ENCODE measurements around the gene TXNRD2.
A peak's percentile ranks its signal among the peaks of the same experiment; 100 is the strongest.

The TXNRD2 gene

DNA sequence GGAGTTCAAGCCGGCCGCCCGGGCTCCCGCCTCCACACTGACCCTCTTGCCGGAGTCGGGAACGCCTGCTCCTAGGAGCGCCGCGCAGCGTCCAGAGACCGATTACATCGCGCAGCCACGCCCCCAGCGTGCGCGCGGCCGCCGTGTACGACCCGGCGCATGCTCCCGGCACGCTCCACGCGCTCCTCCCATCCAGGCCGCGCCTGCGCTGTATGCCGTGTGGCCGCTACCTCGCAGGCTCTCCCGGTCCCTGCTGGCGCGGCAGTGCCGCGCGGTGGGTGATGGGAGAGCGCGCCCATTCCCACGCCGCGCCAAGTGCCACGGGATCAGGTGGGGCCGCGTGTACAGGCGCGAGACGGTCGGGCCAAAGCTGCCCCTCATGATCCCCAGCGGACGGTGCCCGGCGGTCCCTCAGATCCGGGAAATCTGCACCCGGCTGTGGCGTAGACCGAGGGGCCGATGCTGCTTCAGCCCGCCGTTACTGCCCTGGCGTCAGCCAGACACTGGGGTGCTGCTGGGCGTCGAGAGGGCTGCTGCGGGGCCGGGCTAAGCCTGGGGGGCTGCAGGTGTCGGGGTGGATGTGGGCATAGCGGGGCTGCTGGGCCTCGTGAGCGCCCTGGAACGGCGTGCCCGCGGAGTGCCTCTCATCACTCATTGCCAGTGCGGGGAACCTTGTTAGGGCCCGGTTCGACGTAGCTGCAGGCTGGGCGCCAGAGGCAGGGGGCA lies 86.7 kb downstream of the TXNRD2 start, which contains the start of the genes GNB1L and RTL10:
GNB1L (minus strand) TSS at position 97 of the 726 bp plus-strand sequence. CDS start 33,519 bp downstream, outside the sequence.
RTL10 (minus strand) TSS at position 97 of the 726 bp plus-strand sequence. CDS start 2,613 bp downstream, outside the sequence.
- peak; percentile 53 for DNase-seq

- no peak for DNase-seq
Observed at GRCh38 chr22:19853879-19854777, 87.5 kb downstream of the TXNRD2 start.

DNA sequence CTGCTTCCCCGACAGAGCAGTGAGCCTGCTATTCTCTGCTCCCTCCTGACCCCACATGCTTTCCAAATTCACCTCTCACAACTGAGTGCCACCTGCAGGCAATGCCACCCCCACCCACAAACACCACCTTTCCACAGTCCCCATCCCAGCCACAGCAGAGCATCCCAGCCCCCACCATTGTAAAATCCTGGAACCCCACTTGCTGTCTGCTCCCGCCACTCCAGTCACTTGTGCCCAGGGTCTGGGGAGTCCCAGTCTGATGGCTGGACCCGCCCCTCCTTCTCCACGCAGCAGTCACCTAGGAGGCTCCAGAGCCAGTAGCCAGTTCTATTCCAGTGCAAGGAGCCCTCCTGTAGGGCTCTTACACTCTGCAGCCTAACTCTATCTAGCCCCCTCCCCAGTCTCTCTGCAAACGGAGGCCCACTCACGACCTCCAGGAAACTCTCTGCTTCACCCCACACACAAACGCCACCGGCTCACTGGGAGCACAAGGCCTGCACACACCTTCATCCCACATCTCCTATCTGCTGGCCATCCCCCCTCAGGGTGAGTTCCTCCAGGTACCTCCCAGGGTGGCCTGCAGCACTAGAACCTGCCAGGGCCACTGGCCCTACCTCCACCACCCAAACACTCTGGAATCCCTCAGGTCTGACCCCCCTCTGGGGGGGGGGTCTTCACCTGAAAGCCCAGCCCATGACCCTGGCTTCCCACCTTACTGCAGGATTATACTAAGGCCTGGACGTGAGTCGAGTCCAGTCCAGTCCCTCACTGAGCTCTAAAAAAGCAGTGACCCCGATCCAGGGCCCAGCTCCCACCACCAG lies 88.3 kb downstream of the TXNRD2 start:
- DNase-seq, result no peak

DNA sequence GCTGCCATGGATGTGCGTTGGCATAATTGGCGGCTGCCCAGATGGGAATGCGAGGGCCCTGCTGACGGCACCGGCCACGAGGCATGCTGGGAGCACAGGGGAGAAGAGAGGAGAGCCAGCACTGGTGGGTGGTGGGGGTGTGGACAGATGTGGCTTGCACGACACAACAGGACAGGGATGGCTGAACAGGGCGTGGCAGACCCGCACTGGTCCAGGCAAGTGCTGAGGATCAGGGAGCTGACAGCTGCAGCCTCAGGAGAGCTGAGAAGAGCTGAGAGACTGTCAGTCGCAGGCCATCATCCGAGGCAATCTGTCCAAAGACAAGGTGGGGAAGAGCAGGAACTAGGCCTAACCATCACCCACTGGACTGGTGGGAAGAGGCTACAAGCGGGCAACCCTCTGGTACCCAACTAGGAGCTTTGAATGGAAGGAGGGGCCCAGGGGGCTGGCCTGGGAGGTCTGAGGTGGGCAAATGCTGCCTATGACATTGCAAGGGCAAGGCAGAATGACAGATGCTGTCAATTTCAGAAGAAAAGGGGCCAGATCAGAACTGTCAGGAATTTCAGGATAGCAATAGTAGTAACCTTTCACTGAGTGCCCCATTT lies 89.3 kb downstream of the TXNRD2 start:
- DNase-seq, result no peak

- DNase-seq, result peak; percentile 30
Observed at GRCh38 chr22:19851291-19852176, 90.1 kb downstream of the TXNRD2 start.

DNA sequence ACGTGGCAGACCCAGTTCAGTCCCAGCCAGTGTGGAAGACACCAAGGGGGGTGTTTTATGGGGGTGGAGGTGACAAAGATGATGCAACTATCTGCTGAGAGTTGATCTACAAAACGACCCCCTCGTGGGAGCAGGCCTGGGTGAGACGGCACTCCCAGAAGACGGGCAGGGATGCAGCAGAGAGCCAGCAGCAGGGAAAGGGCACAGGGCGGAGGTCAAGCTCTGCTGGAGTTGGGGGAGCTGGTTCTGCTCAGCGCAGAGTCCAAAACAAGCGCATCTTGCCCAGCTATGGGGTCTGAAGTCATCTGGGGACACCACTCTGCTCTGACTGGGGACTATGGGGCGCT lies 90.9 kb downstream of the TXNRD2 start:
- no peak for DNase-seq

GRCh38 chr22:19849835-19850762 lies 91.5 kb downstream of the TXNRD2 start:
- DNase-seq, result peak; percentile 45

GRCh38 chr22:19848298-19849224 lies 93.1 kb downstream of the TXNRD2 start:
- DNase-seq, result no peak

- no peak for DNase-seq
Observed at GRCh38 chr22:19847345-19847632, 94.3 kb downstream of the TXNRD2 start.

DNA sequence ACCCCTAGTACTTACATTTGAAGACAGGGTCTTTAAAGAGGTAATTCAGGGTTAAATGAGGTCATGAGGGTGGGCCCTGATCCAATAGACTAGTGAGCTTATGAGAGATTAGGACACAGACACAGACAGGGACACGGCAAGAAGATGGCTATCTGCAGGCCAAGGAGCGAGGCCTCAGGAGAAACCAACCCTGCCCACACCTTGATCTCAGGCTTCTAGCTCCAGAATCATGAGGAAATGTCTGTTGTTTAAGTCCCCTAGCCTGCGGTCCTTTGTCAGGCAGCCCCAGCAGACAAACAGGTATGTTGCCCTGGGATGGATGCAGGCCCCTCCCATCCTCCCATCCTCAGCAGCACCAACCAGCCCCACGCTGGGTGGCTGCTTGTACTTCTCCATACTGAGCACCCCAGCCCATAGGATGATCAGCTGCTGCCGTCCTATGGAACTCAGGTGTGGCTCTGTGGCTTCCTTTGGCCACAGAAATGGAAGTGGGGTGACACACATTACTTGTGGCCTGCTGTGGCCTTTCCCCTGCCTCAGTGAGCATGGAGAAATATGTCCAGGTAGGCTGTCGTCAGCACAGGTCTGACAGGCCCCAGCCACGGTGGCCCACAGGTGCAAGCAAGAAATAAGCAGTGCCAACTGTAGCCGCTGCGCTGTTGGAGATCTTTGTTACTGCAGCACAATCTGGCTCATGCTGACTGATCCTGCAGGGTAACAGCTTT lies 94.8 kb downstream of the TXNRD2 start:
- DNase-seq, result no peak

DNA sequence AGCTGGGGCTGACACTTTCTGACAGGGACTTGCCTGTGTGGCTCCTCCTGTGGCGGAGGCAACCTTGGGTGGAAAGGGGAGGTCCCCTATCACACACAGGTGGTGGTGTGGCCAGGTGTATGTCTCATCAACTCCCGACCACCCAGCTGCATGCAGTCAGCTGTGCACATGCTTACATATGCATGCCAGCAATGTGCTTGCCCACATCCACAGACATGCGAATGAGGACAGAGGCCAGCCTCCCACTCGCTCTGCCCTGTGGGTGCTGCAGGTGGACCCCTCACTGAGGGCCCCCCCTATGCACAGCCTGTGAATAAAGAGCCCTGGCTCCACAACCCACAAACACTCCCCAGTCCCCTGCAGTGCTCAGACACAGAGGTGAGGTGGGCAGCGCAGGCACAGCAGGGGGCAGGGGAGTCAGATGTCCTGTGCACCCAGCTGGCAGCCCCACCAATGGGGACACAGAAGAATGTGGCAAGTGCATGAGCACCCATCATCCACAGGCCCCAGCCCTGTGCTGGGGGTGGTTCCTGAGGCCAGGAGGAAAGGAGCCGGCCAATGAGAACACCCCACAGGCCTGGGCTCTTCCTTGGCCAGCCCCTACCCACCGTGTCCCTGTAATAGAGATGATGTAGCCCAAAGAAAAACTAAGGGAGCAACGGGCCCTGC lies 96.4 kb downstream of the TXNRD2 start:
- DNase-seq, result no peak

GRCh38 chr22:19844377-19845053 lies 97.1 kb downstream of the TXNRD2 start:
- no peak for DNase-seq

GRCh38 chr22:19843857-19844376 lies 97.7 kb downstream of the TXNRD2 start:
- DNase-seq, result no peak

GRCh38 chr22:19843107-19843856 lies 98.3 kb downstream of the TXNRD2 start:
- DNase-seq, result no peak

- no peak for DNase-seq
Observed at GRCh38 chr22:19842393-19843106, 99.1 kb downstream of the TXNRD2 start.

Data from DMS79 (cell line).